HepG2 (cell line): ENCODE results near the gene MIPEP. TPM values are rescaled to one million over a fixed set of nuclear protein-coding genes. Genes with fewer than 3 reads are reported as not detected.

ENCODE experiments used
- ATAC-seq: fragments of 200-7000 bp; cut with Tn5 transposase; 3 replicates; pipeline ENCODE4 v1.9.1; 2020; ENCODE audit warnings: mild to moderate bottlenecking, moderate library complexity
- BruUV-seq: library from RNA; stranded (reverse); fragments of 400-500 nt; replicated peaks from 2 replicates; lab custom pipeline; 2021; lab: Mats Ljungman, UMichigan
- CTCF ChIA-PET: fragments of 300-600 bp; formaldehyde crosslinking; extraction: SDS; loops from one replicate; lab custom pipeline; 2021; ENCODE audit warnings: low total read pairs, inconsistent platforms, low intra/inter-chr PET ratio; lab: Yijun Ruan, JAX
- POLR2A ChIA-PET: fragments of 350-600 bp; sonication (Branson Sonifier 250); formaldehyde crosslinking; loops from one replicate; lab custom pipeline; 2020; ENCODE audit warnings: antibody characterized with exemption, inconsistent platforms; lab: Yijun Ruan, JAX
- DNase-seq: peaks from one replicate; pipeline ENCODE4 v3.0.0-alpha.2; 2015; ENCODE audit warnings: low spot score
- FAIRE-seq: peaks from 3 replicates; lab custom pipeline; 2011; peaks lifted over from hg19 to GRCh38; lab: Jason Lieb, UNC
- H2AFZ ChIP-seq: one replicate; pipeline ENCODE4 v1.6.1; 2011; ENCODE audit warnings: low read length, inconsistent platforms
- H3K27ac ChIP-seq: fragments of 300-600 bp; 3 replicates; pipeline ENCODE4 v1.8.0; 2011; ENCODE audit warnings: mixed run types, mild to moderate bottlenecking, mixed read lengths, low read length, inconsistent platforms; ENCODE audit not compliant: insufficient read depth; ENCODE audit errors: extremely low read length
- H3K27me3 ChIP-seq, 2 experiments: fragments of 200-600 bp in 1 of 2; 2 replicates in 1 of 2; 3 replicates in 1 of 2; pipeline versions ENCODE4 v1.6.0 to v1.8.0; 2011; ENCODE audit warnings: low read length in 2 of 2, mild to moderate bottlenecking in 2 of 2, moderate library complexity in 2 of 2, inconsistent platforms in 1 of 2; ENCODE audit not compliant: insufficient read depth in 2 of 2, control insufficient read depth in 1 of 2
- H3K36me3 ChIP-seq, 2 experiments: fragments of 200-600 bp in 1 of 2; replicated peaks in 1 of 2; 2 replicates in 1 of 2; 3 replicates in 1 of 2; pipeline versions ENCODE4 v1.5.1 to v1.8.0; 2011; ENCODE audit warnings: low read length in 2 of 2, inconsistent platforms in 1 of 2; ENCODE audit not compliant: insufficient read depth in 2 of 2, control insufficient read depth in 1 of 2
- H3K4me1 ChIP-seq: 2 replicates; pipeline ENCODE4 v1.5.1; 2012; ENCODE audit warnings: low read length, inconsistent platforms; ENCODE audit not compliant: insufficient read depth
- H3K4me2 ChIP-seq: 2 replicates; pipeline ENCODE4 v1.6.0; 2011; ENCODE audit warnings: low read depth, low read length, inconsistent platforms
- H3K4me3 ChIP-seq, 3 experiments: fragments of 200-600 bp in 1 of 3; sonication (generic), shearing (Covaris generic) in 1 of 3; replicated peaks in 1 of 3; 2 replicates each; pipeline ENCODE4 v1.5.1; 2011 to 2016; ENCODE audit warnings: low read length in 3 of 3, inconsistent platforms in 2 of 3, low read depth in 2 of 3, mild to moderate bottlenecking in 2 of 3, control low read depth in 1 of 3, mixed read lengths in 1 of 3; ENCODE audit not compliant: insufficient read depth in 1 of 3
- H3K79me2 ChIP-seq: one replicate; pipeline ENCODE4 v1.6.1; 2011; ENCODE audit warnings: low read length, inconsistent platforms; ENCODE audit not compliant: insufficient read depth
- H3K9ac ChIP-seq: 2 replicates; pipeline ENCODE4 v1.6.0; 2011; ENCODE audit warnings: mild to moderate bottlenecking, low read depth, low read length, inconsistent platforms; ENCODE audit not compliant: insufficient read depth
- H3K9me3 ChIP-seq: 2 replicates; pipeline ENCODE4 v1.5.1; 2012; ENCODE audit warnings: mild to moderate bottlenecking, low read length
- H4K20me1 ChIP-seq: 2 replicates; pipeline ENCODE4 v1.6.0; 2011; ENCODE audit warnings: inconsistent platforms, mild to moderate bottlenecking, low read length, moderate library complexity; ENCODE audit not compliant: insufficient read depth
- ISL2 ChIP-seq: sonication (generic); formaldehyde crosslinking; IDR thresholded peaks from 2 replicates; pipeline ENCODE4 v1.5.0; 2020; ENCODE audit warnings: missing genetic modification reagents
- MTF1 ChIP-seq: sonication (generic); formaldehyde crosslinking; IDR thresholded peaks from 2 replicates; pipeline ENCODE4 v1.5.0; 2020; ENCODE audit warnings: missing genetic modification reagents
- SMC3 ChIP-seq: IDR thresholded peaks from 2 replicates; pipeline ENCODE4 v1.6.1; 2011; ENCODE audit warnings: low read length, improper control_type of control experiment
- STAG1 ChIP-seq: sonication (generic); formaldehyde crosslinking; IDR thresholded peaks from 2 replicates; pipeline ENCODE4 v1.4.0; 2020; ENCODE audit warnings: missing genetic modification reagents
- SUZ12 ChIP-seq: fragments of 150-350 bp; IDR thresholded peaks from 2 replicates; pipeline ENCODE4 v1.6.1; 2014; ENCODE audit warnings: low read depth, low read length
- TMF1 ChIP-seq: sonication (generic); formaldehyde crosslinking; IDR thresholded peaks from 2 replicates; pipeline ENCODE4 v1.8.1; 2022; ENCODE audit warnings: low read depth, missing genetic modification reagents
- TRIM24 ChIP-seq: sonication (generic); formaldehyde crosslinking; IDR thresholded peaks from 2 replicates; pipeline ENCODE4 v1.8.0; 2022; ENCODE audit warnings: mild to moderate bottlenecking, missing genetic modification reagents
- ZFY ChIP-seq: sonication (generic); formaldehyde crosslinking; IDR thresholded peaks from 2 replicates; pipeline ENCODE4 v1.4.0; 2020; ENCODE audit warnings: missing genetic modification reagents
- ZNF282 ChIP-seq: fragments of 450-650 bp; IDR thresholded peaks from 2 replicates; pipeline ENCODE4 v1.6.1; 2018; ENCODE audit not compliant: partially characterized antibody
- ZNF720 ChIP-seq: sonication (generic); formaldehyde crosslinking; IDR thresholded peaks from 2 replicates; pipeline ENCODE4 v1.4.0; 2020; ENCODE audit warnings: missing genetic modification reagents
- ZNF737 ChIP-seq: sonication (generic); formaldehyde crosslinking; IDR thresholded peaks from 2 replicates; pipeline ENCODE4 v1.5.0; 2020; ENCODE audit warnings: missing genetic modification reagents, mild to moderate bottlenecking, borderline replicate concordance
- ZNF746 ChIP-seq: sonication (generic); formaldehyde crosslinking; IDR thresholded peaks from 2 replicates; pipeline ENCODE4 v1.8.0; 2022; ENCODE audit warnings: mild to moderate bottlenecking, missing genetic modification reagents
- ZNF839 ChIP-seq: sonication (generic); formaldehyde crosslinking; IDR thresholded peaks from 2 replicates; pipeline ENCODE4 v1.4.0; 2020; ENCODE audit warnings: missing genetic modification reagents, mild to moderate bottlenecking, borderline replicate concordance
- ZNF850 ChIP-seq: sonication (generic); formaldehyde crosslinking; conservative IDR thresholded peaks from 2 replicates; pipeline ENCODE4 v1.9.0; 2021; ENCODE audit warnings: mild to moderate bottlenecking, missing genetic modification reagents
- WGBS: methylation state at CpG from one replicate; pipeline ENCODE4 v1.1.6; 2017; ENCODE audit warnings: low lambda C conversion rate; 5-methylcytosine and 5-hydroxymethylcytosine counted together
- in situ Hi-C: cut with HindIII; loops from 2 replicates; pipeline ENCODE4 v1.10.0; 2017; ENCODE audit warnings: low pct_unique_long_range_greater_than_20kb; ENCODE audit not compliant: extremely low pct_ligation_motif_present
- intact Hi-C: fragments of 100-400 bp; cut with micrococcal nuclease; formaldehyde crosslinking; loops from one replicate; pipeline ENCODE4 v1.10.0; 2022; ENCODE audit not compliant: unreplicated experiment
- polyA plus RNA-seq, 8 experiments: library from polyadenylated mRNA; depleted of rRNA in 3 of 8; stranded (reverse) in 7 of 8; unstranded in 1 of 8; fragments of >200 nt; fragmentation: Illumina TruSeq in 4 of 8; extraction: Trizol in 4 of 8; gene quantifications; 2 replicates each; pipeline versions ENCODE4 v1.2.1 to v1.2.3, GENCODE V29; 2011 to 2016; ENCODE audit warnings: low read depth in 4 of 8, missing spikeins in 1 of 8, mixed read lengths in 1 of 8; ENCODE audit not compliant: insufficient read depth in 1 of 8
- total RNA-seq, 5 experiments: library from RNA; depleted of rRNA; stranded (reverse); fragments of >200 nt; fragmentation: Illumina TruSeq; extraction: Trizol; gene quantifications; 2 replicates each; pipeline ENCODE4 v1.2.3, GENCODE V29; 2016; ENCODE audit warnings: low read depth in 1 of 5
- TF ChIP-seq, protein P1 (sequence below): IDR thresholded peaks from 2 replicates; pipeline ENCODE4 v1.6.1; 2016
- TF ChIP-seq, protein P2 (sequence below): IDR thresholded peaks from 2 replicates; pipeline ENCODE4 v1.6.1; 2016; ENCODE audit warnings: low read depth, borderline replicate concordance
- TF ChIP-seq, protein P3 (sequence below): sonication (generic); formaldehyde crosslinking; IDR thresholded peaks from 2 replicates; pipeline ENCODE4 v1.9.0; 2022; ENCODE audit warnings: low read depth, missing genetic modification reagents
- TF ChIP-seq, protein P4 (sequence below): sonication (generic); formaldehyde crosslinking; IDR thresholded peaks from 2 replicates; pipeline ENCODE4 v1.5.0; 2020; ENCODE audit warnings: mild to moderate bottlenecking, missing genetic modification reagents, moderate library complexity

The MIPEP gene
- total and polyA plus RNA-seq, 2 of the 13 experiments (the other 11 are each of a cell fraction or from before 2014, with no cell fraction given), result 9.3 to 24.1 TPM

DNA sequence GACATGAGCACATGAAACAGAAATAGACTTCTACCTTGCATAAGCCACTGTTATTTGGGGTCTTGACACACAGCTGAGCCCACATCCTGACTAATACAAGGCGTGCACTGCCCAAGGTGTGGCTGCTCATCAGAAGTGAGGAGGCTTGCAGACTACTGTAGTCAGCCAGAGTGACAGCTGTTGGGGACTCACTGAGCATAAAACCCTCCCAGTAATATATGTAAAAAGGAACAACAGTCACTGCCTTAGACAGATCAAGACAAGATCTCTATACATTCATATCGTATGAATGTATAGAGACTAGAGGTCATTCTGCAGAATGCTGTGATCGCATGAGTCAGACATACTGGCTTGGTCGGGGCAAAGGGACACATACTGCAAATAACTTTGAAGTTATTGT lies 12.2 kb upstream of the MIPEP start (continued):
- TF ChIP-seq, protein P1, sequence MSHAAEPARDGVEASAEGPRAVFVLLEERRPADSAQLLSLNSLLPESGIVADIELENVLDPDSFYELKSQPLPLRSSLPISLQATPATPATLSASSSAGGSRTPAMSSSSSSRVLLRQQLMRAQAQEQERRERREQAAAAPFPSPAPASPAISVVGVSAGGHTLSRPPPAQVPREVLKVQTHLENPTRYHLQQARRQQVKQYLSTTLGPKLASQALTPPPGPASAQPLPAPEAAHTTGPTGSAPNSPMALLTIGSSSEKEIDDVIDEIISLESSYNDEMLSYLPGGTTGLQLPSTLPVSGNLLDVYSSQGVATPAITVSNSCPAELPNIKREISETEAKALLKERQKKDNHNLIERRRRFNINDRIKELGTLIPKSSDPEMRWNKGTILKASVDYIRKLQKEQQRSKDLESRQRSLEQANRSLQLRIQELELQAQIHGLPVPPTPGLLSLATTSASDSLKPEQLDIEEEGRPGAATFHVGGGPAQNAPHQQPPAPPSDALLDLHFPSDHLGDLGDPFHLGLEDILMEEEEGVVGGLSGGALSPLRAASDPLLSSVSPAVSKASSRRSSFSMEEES (CRISPR knock-in tag), result no peak
- no peak for TF ChIP-seq ISL2 (CRISPR knock-in tag)
- no peak for TF ChIP-seq ZFY (CRISPR knock-in tag)
- no peak for TF ChIP-seq SUZ12
- no peak for TF ChIP-seq ZNF850 (CRISPR knock-in tag)
- no peak for TF ChIP-seq ZNF839 (CRISPR knock-in tag)

DNA sequence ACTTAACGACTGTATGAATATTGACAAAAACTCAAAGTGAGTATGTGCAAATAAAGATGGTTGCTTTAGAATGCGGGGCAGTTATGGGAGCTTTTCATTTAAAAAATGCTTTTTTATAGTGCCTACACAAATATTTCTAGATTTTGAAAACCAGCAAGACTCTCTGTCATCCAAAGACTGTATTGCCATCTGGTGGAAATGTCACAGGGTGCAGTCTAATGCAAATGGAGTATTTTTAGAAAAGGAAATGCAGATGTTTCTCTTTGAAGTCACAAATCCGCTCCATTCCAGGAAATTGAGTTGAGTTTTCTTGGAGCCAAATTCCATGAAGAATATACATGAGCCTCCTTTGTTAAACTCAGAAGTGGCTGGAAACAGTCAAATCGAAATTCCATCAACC lies 10.4 kb upstream of the MIPEP start:
- TF ChIP-seq STAG1 (CRISPR knock-in tag) (peak; percentile 65), MTF1 (CRISPR knock-in tag) (no peak), SMC3 (peak; percentile 58), ZNF746 (CRISPR knock-in tag) (no peak), ZNF737 (no peak), ZNF282 (no peak), TMF1 (CRISPR knock-in tag) (no peak), ZNF720 (CRISPR knock-in tag) (no peak), TRIM24 (CRISPR knock-in tag) (no peak)
- TF ChIP-seq, protein P2, sequence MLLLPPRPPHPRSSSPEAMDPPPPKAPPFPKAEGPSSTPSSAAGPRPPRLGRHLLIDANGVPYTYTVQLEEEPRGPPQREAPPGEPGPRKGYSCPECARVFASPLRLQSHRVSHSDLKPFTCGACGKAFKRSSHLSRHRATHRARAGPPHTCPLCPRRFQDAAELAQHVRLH (CRISPR knock-in tag), result no peak
- TF ChIP-seq, protein P3, sequence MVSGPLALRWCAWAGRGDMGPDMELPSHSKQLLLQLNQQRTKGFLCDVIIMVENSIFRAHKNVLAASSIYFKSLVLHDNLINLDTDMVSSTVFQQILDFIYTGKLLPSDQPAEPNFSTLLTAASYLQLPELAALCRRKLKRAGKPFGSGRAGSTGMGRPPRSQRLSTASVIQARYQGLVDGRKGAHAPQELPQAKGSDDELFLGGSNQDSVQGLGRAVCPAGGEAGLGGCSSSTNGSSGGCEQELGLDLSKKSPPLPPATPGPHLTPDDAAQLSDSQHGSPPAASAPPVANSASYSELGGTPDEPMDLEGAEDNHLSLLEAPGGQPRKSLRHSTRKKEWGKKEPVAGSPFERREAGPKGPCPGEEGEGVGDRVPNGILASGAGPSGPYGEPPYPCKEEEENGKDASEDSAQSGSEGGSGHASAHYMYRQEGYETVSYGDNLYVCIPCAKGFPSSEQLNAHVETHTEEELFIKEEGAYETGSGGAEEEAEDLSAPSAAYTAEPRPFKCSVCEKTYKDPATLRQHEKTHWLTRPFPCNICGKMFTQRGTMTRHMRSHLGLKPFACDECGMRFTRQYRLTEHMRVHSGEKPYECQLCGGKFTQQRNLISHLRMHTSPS (CRISPR knock-in tag), result no peak
- TF ChIP-seq, protein P4, sequence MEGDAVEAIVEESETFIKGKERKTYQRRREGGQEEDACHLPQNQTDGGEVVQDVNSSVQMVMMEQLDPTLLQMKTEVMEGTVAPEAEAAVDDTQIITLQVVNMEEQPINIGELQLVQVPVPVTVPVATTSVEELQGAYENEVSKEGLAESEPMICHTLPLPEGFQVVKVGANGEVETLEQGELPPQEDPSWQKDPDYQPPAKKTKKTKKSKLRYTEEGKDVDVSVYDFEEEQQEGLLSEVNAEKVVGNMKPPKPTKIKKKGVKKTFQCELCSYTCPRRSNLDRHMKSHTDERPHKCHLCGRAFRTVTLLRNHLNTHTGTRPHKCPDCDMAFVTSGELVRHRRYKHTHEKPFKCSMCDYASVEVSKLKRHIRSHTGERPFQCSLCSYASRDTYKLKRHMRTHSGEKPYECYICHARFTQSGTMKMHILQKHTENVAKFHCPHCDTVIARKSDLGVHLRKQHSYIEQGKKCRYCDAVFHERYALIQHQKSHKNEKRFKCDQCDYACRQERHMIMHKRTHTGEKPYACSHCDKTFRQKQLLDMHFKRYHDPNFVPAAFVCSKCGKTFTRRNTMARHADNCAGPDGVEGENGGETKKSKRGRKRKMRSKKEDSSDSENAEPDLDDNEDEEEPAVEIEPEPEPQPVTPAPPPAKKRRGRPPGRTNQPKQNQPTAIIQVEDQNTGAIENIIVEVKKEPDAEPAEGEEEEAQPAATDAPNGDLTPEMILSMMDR, result peak; percentile 43; the same call in 1 of the 2 replicates
- in situ Hi-C loops, result loop anchor here (25.0 kb wide), 1 partner anchor 312 kb away; no protein-coding TSS in a partner anchor

More for the DNA sequence above, 10.4 kb upstream of the MIPEP start:
- Histone ChIP-seq H3K9me3 (no peaks in the 10 kb centered on the region), H2AFZ (no peak overlapping the region), H3K4me3 (no peak overlapping the region), H3K27ac (no peak overlapping the region), H3K9ac (no peak overlapping the region), H3K79me2 (no peaks in the 10 kb centered on the region), H4K20me1 (no peaks in the 10 kb centered on the region), H3K4me1 (no peaks in the 10 kb centered on the region), H3K4me2 (no peak overlapping the region), H3K27me3 (peaks cover 3 to 14% of the 10 kb centered on the region in 2 experiments; a peak in 2 of 5 replicates), H3K36me3 (no peaks in the 10 kb centered on the region)
- WGBS, result 3% methylated on average over 4 of the region's 4 CpGs
- peak; percentile 36 for DNase-seq
- ChIA-PET POLR2A (no interaction called here), CTCF (interaction anchor here (0.7 to 1.4 kb wide), 4 partner anchors 24 to 433 kb away, joined by 3 to 8 read pairs (median 5); no protein-coding TSS in a partner anchor)
- no TSS peak for BruUV-seq
- ATAC-seq, result peak; percentile 61
- FAIRE-seq, result peak; percentile 86
- intact Hi-C loops, result loop anchor here (1.0 to 2.0 kb wide), 2 partner anchors 23 to 184 kb away; no protein-coding TSS in a partner anchor
